Fibroblast of upper back skin (primary cell): ENCODE results near the gene CHKA.
"Not testable (repeated sequence)": the region's sequence is repeated elsewhere in the genome, so short reads cannot be mapped to it uniquely, and the experiment has no call there.

Source experiments
- DNase-seq: peaks from one replicate; pipeline ENCODE4 v3.0.0-alpha.2; 2013

The CHKA gene

DNA sequence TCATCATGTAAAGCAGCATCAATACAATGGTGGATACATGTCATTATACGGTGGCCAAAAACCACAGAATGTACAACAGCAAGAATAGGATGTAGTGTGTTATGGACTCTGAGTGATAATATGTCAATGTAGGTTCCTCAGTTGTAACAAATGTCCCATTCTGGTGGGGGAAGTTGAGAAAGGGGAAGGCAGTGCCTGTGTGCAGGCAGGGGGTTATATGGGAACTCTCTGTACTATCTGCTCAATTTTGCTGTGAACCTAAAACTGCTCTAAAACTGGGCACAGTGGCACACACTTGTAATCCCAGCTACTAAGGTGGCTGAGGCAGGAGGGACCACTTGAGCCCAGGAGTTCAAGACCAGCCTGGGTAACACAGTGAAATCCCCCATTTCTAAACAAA is 5.9 kb downstream of the CHKA start:
- no peak for DNase-seq

GRCh38 chr11:68113986-68114385 is 7.2 kb downstream of the CHKA start:
- DNase-seq = no peak

DNA sequence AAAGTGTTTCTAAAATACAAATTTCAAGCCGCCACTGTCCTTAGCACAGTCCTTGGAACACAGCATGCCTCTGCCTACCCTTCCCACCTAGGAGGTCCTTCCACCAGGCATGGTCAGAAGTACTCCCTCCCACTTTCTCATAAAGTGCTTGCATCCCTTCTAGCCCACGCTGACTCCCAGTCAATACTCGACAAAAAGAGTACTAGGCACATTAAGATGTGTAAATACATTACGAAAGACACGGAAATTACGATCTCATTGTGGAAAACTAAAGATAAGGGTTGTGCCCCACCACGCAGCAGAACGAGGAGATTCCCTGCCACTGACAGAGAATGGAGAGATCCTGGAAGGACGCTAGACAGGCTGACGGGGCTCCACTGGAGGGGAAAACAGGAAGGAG is 13.5 kb downstream of the CHKA start:
- DNase-seq = no peak

DNA sequence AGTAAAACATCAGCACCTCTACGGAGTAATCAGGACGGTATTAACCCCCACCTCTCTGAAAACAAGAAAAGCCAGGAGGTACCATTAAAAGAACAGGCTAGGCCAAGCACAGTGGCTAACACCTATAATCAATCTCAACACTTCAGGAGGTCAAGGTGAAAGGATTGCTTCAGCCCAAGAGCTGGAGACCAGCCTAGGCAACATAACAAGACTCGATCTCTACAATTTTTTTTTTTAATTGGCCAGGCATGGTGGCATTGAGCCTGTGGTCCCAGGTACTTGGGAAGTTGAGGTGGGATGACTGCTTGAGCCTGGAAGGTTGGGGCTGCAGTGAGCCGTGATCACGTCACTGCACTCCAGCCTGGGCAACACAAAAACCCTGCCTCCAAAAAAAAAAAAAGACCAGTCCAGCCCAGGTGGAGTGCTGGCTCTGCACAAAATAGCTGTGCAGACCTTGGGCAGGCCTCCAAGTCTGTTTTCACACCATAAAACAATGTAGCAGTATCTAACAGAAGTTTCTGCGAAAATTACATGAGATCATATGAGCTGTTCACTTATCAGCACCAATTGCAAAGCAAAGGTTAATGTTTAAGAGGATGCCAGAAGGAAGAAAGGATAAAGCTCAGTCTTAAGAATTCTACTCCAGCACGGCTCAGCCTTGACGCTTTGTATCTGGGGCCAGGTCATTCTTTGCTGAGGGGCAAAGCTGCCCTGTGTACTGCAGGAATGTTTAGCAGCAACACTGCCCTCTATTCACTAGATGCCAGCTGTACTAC is 14.8 kb downstream of the CHKA start:
- DNase-seq = no peak

GRCh38 chr11:68099474-68100405 is 21.4 kb downstream of the CHKA start:
- peak; percentile 41 for DNase-seq

GRCh38 chr11:68099057-68099456 is 22.1 kb downstream of the CHKA start:
- DNase-seq = no peak

DNA sequence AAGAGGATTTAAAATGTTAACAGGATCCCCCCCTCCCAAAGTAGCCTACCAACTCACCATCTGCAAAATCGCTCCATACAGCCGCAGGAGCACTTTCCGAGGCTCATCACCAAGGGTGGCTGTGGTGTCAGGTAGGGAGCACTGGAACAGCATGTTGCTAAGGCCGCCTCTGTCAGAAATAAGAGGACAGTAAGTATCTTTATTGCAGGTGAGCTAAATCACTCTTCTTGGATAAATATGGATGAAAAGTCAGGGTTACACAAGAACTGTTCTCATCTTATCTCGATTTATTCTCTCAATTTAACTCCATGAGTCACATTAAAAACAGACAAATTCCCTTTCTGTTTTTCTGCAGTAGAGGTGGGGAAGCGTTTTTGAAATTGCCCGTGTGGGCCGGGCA is 24.2 kb downstream of the CHKA start:
- no peak for DNase-seq

DNA sequence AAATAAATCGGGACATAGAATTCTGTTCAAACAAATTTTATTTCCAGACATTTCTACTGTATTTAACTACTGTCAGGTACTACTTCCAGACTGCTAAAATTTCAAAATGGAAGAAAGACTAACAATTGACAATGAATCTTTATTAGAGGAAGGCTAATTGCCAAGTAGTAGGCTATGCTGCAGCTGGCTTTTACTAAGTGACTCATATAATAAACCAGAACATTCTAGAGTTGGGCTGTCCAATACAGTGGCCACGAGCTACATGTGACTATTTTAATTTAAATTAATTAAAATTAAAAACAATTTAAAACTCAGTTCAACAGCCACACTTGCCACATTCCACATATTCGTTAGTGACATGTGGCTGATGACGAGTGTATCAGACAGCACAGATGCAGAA is 27.6 kb downstream of the CHKA start:
- DNase-seq = no peak

DNA sequence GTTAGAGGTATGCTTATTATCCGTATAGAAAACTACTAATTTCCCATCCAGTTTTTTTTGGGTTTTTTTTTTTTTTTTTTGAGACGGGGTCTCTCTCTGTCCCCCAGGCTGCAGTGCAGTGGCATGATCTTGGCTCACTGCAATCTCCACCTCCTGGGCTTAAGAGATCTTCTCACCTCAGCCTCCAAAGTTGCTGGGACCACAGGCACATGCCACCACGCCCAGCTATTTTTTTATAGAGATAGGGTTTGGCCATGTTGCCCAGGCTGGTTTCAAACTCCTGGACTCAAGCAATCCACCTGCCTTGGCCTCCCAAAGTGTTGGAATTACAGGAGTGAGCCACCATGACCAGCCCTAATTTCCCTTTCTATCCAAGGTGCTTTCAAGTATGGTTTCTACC is 28.2 kb downstream of the CHKA start:
- DNase-seq = not testable (repeated sequence)

- no peak for DNase-seq
These were observed 28.8 kb downstream of the CHKA start for GRCh38 chr11:68092411-68092810.

DNA sequence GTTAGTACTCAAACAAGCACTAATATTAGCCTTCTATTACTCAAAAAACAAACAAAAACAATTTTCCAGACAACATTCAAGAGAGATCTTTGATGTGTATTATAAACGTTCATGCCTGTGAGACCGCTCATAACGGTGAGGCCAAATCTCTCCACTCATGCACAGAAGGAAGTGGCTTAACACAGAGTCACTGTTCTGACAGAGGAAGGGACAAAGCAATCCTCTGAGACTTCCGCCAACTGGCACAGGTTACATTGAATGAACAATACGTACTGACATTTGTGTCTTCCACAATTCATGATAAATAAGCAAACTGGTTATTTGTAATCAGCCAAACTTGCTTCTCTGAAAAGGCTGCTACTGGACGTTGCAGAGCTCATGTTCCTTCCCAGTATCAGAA is 30.5 kb downstream of the CHKA start:
- no peak for DNase-seq

DNA sequence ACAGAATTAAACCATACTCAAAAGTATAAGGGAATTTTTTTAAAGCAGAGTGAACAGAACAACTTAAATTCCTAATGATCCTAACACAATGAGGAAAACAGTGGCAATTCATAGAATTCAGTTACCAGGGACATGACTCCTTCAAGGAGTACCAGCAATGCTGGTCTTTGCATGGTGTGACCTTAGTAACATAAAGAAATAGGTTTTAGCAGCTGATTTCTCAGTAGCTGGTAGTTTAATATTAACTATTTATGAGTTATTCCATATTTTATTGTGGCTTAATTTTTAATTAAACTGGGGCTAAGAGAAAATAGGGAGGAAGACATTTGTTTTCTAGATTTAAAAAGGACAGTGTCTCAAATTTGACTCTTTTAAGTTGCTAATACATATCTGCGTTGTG is 30.9 kb downstream of the CHKA start:
- DNase-seq = no peak

DNA sequence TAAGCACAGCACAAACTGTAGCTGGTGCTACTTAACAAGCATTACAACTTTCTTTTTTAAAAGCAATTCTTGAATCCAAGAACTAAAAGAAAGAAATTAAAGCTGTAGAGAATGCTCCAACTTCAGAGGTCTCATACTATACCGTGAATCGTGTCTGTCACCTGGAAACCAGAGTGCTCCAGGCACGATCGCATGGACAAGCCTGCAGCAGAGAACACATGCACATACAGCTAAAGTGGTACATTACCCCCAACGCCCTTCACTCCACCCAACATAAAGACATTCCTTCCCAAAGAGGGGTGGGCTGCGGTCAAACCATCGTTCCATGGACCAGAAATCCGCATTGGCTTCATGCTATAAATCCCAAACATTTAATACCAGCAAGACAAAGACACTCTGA is 31.5 kb downstream of the CHKA start:
- DNase-seq = no peak

DNA sequence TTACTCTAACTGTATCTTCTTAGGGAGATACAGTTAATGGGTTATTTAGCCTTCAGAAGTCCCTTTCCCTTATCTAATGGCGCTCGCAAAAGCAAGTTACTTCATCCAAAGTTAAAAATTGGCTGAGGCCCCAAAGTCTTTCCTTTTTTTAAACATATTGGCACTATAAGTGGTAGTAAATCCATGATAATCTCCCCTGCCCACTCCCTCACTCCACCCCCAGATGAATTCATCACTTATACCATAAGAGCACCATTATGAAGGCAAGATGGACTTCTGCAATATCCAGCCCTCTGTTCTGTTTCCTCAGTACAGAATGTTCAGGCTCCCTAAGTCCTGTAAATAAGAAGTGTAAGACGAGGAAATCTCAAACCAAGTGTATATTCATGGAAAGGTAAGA is 37.7 kb downstream of the CHKA start:
- DNase-seq = no peak

GRCh38 chr11:68082481-68082880 is 38.7 kb downstream of the CHKA start:
- no peak for DNase-seq

- DNase-seq = no peak
These were observed 39.5 kb downstream of the CHKA start for GRCh38 chr11:68081691-68082090.

- no peak for DNase-seq
These were observed 40.3 kb downstream of the CHKA start for GRCh38 chr11:68080860-68081259.

- no peak for DNase-seq
These were observed 43.3 kb downstream of the CHKA start for GRCh38 chr11:68077617-68078582.

GRCh38 chr11:68076371-68077042 is 44.7 kb downstream of the CHKA start:
- no peak for DNase-seq

- DNase-seq = no peak
These were observed 46.4 kb downstream of the CHKA start for GRCh38 chr11:68074584-68075352.

- DNase-seq = no peak
These were observed 49.7 kb downstream of the CHKA start for GRCh38 chr11:68071281-68072048.
